ENCODE data around the gene NPAS3.

Gene NPAS3

DNA sequence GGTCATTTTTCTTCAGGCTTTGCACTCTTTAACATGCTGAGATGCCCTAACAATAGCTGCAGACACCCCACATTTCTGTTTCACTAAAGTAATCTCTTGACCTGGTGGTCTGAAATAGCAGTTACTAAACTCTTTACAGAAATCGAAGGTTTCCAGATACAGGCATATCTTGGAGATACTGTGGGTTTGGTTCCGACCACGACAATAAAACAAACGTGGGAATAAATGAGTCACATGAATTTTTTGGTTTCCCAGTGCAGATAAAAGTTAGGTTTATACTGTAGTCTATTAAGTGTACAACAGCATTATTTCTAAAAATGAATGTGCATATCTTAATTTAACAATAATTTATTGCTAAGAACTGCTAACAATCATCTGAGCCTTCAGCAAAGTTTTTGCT is 803.5 kb downstream of the NPAS3 start:
- TF ChIP-seq, protein P1, sequence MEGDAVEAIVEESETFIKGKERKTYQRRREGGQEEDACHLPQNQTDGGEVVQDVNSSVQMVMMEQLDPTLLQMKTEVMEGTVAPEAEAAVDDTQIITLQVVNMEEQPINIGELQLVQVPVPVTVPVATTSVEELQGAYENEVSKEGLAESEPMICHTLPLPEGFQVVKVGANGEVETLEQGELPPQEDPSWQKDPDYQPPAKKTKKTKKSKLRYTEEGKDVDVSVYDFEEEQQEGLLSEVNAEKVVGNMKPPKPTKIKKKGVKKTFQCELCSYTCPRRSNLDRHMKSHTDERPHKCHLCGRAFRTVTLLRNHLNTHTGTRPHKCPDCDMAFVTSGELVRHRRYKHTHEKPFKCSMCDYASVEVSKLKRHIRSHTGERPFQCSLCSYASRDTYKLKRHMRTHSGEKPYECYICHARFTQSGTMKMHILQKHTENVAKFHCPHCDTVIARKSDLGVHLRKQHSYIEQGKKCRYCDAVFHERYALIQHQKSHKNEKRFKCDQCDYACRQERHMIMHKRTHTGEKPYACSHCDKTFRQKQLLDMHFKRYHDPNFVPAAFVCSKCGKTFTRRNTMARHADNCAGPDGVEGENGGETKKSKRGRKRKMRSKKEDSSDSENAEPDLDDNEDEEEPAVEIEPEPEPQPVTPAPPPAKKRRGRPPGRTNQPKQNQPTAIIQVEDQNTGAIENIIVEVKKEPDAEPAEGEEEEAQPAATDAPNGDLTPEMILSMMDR (IDR thresholded peaks at IDR 0.05; ENCODE audit: low read depth, low read length, missing control alignments): no peak
- no peak for DNase-seq (ENCODE audit: extremely low read depth, low read depth)
- no peak overlapping the region for H3K4me3 ChIP-seq (replicated peaks; ENCODE audit: low read depth, low read length)

DNA sequence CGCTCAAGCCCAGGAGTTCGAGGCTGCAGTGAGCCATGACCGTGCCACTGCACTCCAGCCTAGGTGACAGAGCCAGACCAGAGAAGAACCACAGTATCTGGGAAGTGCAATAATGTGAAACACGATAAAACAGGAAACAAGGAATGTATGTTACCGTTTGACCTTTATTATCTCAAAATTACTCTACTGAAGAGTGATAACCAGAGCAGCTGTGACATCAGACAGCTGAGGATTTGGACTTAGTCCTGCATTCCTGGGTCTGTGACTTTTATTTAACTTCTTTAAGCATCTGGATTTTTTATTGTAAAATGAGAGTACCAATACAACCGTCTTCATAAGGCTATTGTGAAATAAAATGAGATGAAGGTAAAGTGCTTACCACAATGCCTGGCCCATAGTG is 806.5 kb downstream of the NPAS3 start:
- TF ChIP-seq, protein P1 (IDR thresholded peaks at IDR 0.05; ENCODE audit: low read depth, low read length, missing control alignments): no peak
- no peak overlapping the region for H3K4me3 ChIP-seq (replicated peaks; ENCODE audit: low read depth, low read length)
- no peak for DNase-seq (ENCODE audit: extremely low read depth, low read depth)

GRCh38 chr14:33747749-33748148 is 809.1 kb downstream of the NPAS3 start:
- H3K4me3 ChIP-seq (replicated peaks; ENCODE audit: low read depth, low read length): no peak overlapping the region
- TF ChIP-seq, protein P1 (IDR thresholded peaks at IDR 0.05; ENCODE audit: low read depth, low read length, missing control alignments): no peak
- DNase-seq (ENCODE audit: extremely low read depth, low read depth): no peak

- DNase-seq (ENCODE audit: extremely low read depth, low read depth): no peak
- H3K4me3 ChIP-seq (replicated peaks; ENCODE audit: low read depth, low read length): no peak overlapping the region
- TF ChIP-seq, protein P1 (IDR thresholded peaks at IDR 0.05; ENCODE audit: low read depth, low read length, missing control alignments): no peak
Measured at GRCh38 chr14:33754261-33754660, 815.6 kb downstream of the NPAS3 start.

GRCh38 chr14:33755358-33755757 is 816.7 kb downstream of the NPAS3 start:
- DNase-seq (ENCODE audit: extremely low read depth, low read depth): no peak

GRCh38 chr14:33756833-33757232 is 818.2 kb downstream of the NPAS3 start:
- DNase-seq (ENCODE audit: extremely low read depth, low read depth): no peak
- TF ChIP-seq, protein P1 (IDR thresholded peaks at IDR 0.05; ENCODE audit: low read depth, low read length, missing control alignments): no peak
- H3K4me3 ChIP-seq (replicated peaks; ENCODE audit: low read depth, low read length): no peak overlapping the region

More at GRCh38 chr14:33755358-33755757, 816.7 kb downstream of the NPAS3 start:
- no peak overlapping the region for H3K4me3 ChIP-seq (replicated peaks; ENCODE audit: low read depth, low read length)
- TF ChIP-seq, protein P1 (IDR thresholded peaks at IDR 0.05; ENCODE audit: low read depth, low read length, missing control alignments): no peak

GRCh38 chr14:33758547-33758946 is 819.9 kb downstream of the NPAS3 start:
- no peak for DNase-seq (ENCODE audit: extremely low read depth, low read depth)
- TF ChIP-seq, protein P1 (IDR thresholded peaks at IDR 0.05; ENCODE audit: low read depth, low read length, missing control alignments): no peak
- H3K4me3 ChIP-seq (replicated peaks; ENCODE audit: low read depth, low read length): no peak overlapping the region
